ENCODE measurements around the gene CYP26B1.

CYP26B1 gene

GRCh38 chr2:72109291-72109690, 38.4 kb downstream of the CYP26B1 start:
- no peak for TF ChIP-seq GATA2 (IDR thresholded peaks at IDR 0.05; ENCODE audit: low read depth, low read length)
- TF ChIP-seq GATA3 (IDR thresholded peaks at IDR 0.05; ENCODE audit: low read depth, low read length) = no peak

- TF ChIP-seq GATA2 (IDR thresholded peaks at IDR 0.05; ENCODE audit: low read depth, low read length) (no peak), GATA3 (IDR thresholded peaks at IDR 0.05; ENCODE audit: low read depth, low read length) (no peak)
These were observed 39.5 kb downstream of the CYP26B1 start for GRCh38 chr2:72108121-72108520.

- no peak for TF ChIP-seq GATA3 (IDR thresholded peaks at IDR 0.05; ENCODE audit: low read depth, low read length)
- no peak for TF ChIP-seq GATA2 (IDR thresholded peaks at IDR 0.05; ENCODE audit: low read depth, low read length)
These were observed 40.7 kb downstream of the CYP26B1 start for GRCh38 chr2:72106978-72107377.

GRCh38 chr2:72104821-72105588, 42.7 kb downstream of the CYP26B1 start:
- TF ChIP-seq GATA2 (IDR thresholded peaks at IDR 0.05; ENCODE audit: low read depth, low read length) = no peak
- TF ChIP-seq GATA3 (IDR thresholded peaks at IDR 0.05; ENCODE audit: low read depth, low read length) = no peak

- TF ChIP-seq GATA3 (IDR thresholded peaks at IDR 0.05; ENCODE audit: low read depth, low read length) = no peak
- no peak for TF ChIP-seq GATA2 (IDR thresholded peaks at IDR 0.05; ENCODE audit: low read depth, low read length)
These were observed 44.0 kb downstream of the CYP26B1 start for GRCh38 chr2:72103690-72104089.

- no peak for TF ChIP-seq GATA3 (IDR thresholded peaks at IDR 0.05; ENCODE audit: low read depth, low read length)
- TF ChIP-seq GATA2 (IDR thresholded peaks at IDR 0.05; ENCODE audit: low read depth, low read length) = no peak
These were observed 44.5 kb downstream of the CYP26B1 start for GRCh38 chr2:72103161-72103560.

GRCh38 chr2:72098935-72099334, 48.7 kb downstream of the CYP26B1 start:
- TF ChIP-seq GATA2 (IDR thresholded peaks at IDR 0.05; ENCODE audit: low read depth, low read length) = no peak
- TF ChIP-seq GATA3 (IDR thresholded peaks at IDR 0.05; ENCODE audit: low read depth, low read length) = no peak

- TF ChIP-seq GATA3 (IDR thresholded peaks at IDR 0.05; ENCODE audit: low read depth, low read length) (no peak), GATA2 (IDR thresholded peaks at IDR 0.05; ENCODE audit: low read depth, low read length) (no peak)
These were observed 50.4 kb downstream of the CYP26B1 start for GRCh38 chr2:72097276-72097675.

GRCh38 chr2:72096181-72096580, 51.5 kb downstream of the CYP26B1 start:
- TF ChIP-seq GATA2 (IDR thresholded peaks at IDR 0.05; ENCODE audit: low read depth, low read length) = no peak
- TF ChIP-seq GATA3 (IDR thresholded peaks at IDR 0.05; ENCODE audit: low read depth, low read length) = no peak

- no peak for TF ChIP-seq GATA2 (IDR thresholded peaks at IDR 0.05; ENCODE audit: low read depth, low read length)
- TF ChIP-seq GATA3 (IDR thresholded peaks at IDR 0.05; ENCODE audit: low read depth, low read length) = no peak
These were observed 52.3 kb downstream of the CYP26B1 start for GRCh38 chr2:72095364-72095763.

- TF ChIP-seq GATA2 (IDR thresholded peaks at IDR 0.05; ENCODE audit: low read depth, low read length) (no peak), GATA3 (IDR thresholded peaks at IDR 0.05; ENCODE audit: low read depth, low read length) (no peak)
These were observed 53.0 kb downstream of the CYP26B1 start for GRCh38 chr2:72094701-72095100.

GRCh38 chr2:72092111-72092510, 55.6 kb downstream of the CYP26B1 start:
- TF ChIP-seq GATA3 (IDR thresholded peaks at IDR 0.05; ENCODE audit: low read depth, low read length) (no peak), GATA2 (IDR thresholded peaks at IDR 0.05; ENCODE audit: low read depth, low read length) (no peak)

- TF ChIP-seq GATA2 (IDR thresholded peaks at IDR 0.05; ENCODE audit: low read depth, low read length) (no peak), GATA3 (IDR thresholded peaks at IDR 0.05; ENCODE audit: low read depth, low read length) (no peak)
These were observed 56.7 kb downstream of the CYP26B1 start for GRCh38 chr2:72090781-72091482.

GRCh38 chr2:72090271-72090720, 57.4 kb downstream of the CYP26B1 start:
- TF ChIP-seq GATA2 (IDR thresholded peaks at IDR 0.05; ENCODE audit: low read depth, low read length) (no peak), GATA3 (IDR thresholded peaks at IDR 0.05; ENCODE audit: low read depth, low read length) (no peak)

GRCh38 chr2:72089537-72089936, 58.1 kb downstream of the CYP26B1 start:
- no peak for TF ChIP-seq GATA2 (IDR thresholded peaks at IDR 0.05; ENCODE audit: low read depth, low read length)
- no peak for TF ChIP-seq GATA3 (IDR thresholded peaks at IDR 0.05; ENCODE audit: low read depth, low read length)
